Measurements from ENCODE around the gene CETN1.

Gene CETN1

DNA sequence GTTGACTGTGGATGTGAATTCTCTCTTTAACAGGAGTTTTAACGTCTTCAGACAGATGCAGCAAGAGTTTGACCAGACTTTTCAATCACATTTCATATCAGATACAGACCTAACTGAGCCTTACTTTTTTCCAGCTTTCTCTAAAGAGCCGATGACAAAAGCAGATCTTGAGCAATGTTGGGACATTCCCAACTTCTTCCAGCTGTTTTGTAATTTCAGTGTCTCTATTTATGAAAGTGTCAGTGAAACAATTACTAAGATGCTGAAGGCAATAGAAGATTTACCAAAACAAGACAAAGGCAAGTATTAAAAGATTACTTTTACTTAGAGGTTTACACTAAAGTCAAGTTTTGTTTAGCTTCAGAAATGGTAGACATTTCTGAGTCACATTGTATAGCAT is 47.1 kb downstream of the CETN1 start:
- no peak for FAIRE-seq

DNA sequence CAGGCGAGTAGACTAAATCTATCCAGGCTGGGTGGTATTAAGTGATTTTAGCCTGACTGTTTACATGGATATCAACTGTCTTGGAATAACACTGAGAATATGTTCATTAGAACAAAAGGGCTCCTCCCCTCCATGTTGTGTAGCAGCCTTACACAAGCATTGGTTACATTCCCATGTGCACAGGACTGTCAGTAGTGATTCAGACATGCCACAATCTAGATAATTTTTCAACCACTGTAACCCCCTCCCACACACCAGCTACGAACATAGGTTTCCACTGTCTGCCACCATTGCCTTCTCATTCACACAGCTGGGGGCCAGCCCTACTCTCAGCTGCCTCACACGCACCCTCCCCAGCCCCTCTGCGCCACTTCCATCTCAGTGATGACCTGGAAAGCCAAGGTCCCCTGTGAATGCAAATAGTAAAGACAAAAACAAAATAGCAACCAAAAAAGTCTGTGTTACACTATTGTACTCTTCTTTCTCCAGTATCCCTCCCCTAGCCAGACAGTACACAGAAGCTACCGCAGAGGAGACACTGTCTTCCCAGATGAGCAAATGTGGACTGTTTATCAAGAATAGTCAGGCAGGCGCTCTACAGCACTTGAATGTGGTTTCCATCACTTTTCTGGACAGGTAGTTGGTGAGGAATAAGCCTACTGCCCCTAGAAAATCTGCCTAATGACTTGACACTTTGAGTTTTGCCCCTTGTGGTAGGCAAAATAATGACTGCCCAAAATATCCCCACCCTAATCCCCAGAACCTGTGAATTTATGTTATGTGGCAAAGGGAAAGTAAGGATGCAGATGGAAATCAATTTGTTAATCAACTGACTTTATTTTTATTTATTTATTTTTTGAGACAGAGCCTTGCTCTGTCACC is 49.3 kb downstream of the CETN1 start:
- no peak for FAIRE-seq

DNA sequence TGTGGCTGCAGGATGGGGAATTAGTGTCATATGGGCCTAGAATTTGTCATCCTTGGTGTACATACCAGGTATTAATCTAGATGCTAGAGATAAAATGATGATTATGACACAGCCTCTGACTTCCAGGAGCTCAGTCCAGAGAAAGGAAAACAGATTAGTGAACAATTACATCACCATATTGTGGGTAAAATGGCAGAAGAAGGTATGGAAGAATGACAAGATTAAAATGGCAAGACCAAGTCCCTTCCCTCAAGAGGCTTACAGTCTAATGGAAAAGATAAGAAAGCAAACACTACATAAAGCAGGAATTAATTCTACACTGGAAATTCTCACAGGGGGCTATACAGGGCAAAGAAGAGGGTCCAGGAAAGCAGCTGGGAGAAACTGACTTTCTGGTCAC is 51.4 kb downstream of the CETN1 start:
- no peak for FAIRE-seq
